HG03442 (cell line): ENCODE measurements around the gene PSAT1.

Source experiments
- ATAC-seq: cut with Tn5 transposase; IDR thresholded peaks from one replicate; pipeline ENCODE4 v1.9.1; 2021; ENCODE audit warnings: mild to moderate bottlenecking, moderate library complexity; ENCODE audit not compliant: unreplicated experiment

PSAT1 gene

DNA sequence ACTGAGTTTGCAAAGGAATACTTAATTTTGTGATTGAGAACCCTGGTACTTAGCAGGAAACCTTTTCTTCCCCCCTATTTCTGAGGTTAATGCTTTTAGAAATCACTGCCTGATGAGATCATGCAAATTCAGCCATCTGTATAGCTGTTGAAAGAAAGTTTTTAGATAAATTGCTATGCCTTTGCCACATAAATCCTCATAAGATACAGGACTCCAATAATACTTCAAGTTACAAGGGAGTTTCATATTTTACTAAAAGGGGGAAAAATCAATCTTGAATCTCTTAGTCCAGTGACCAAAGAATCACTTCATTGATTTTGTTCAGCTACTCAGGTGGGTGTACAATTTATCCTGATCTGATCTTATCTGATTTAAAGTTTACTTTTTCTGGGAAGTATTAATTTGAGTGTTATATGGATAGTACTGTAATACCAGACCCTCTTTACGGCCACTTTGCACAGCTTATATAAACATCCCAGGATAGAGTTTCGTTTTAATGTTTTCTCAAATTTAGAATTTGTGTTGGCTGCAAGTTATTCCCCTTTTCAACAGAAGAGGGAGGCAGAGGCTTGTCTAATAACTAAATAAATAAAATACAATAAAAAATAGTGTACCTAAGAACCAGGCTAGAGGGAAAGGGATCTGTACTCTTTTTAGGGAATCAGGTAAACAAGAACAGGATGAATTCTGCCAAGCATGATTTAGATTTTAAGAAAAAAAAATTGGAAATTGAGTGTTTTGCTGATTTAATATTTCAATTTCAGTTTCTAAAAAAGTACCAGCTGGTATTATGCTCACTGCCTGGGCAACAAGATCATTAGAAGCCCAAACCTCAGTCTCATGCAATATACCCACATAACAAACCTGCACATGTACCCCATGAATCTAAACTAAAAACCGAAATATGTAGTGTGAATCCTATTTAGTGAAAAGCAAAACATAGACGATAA lies 69.1 kb downstream of the PSAT1 start:
- no peak for ATAC-seq

DNA sequence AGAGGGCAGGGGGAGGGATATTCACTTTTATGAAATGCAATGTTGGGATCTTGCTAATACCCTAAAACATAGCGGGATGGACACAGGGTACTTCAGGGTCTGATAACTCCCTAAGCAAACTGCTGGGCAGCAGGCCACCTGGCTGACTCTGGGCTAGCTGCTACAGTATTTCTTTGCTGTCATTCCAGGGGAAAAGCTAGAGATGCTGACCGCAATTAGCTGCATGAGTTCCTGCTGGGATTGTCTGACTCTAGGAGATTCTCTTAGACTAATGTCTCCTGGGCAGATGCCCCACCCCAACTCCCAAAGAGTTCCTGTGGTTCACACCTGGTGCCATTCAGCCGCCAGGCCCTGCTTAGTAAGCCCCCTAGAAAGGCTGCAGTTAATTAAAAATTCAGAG lies 69.9 kb downstream of the PSAT1 start:
- no peak for ATAC-seq

DNA sequence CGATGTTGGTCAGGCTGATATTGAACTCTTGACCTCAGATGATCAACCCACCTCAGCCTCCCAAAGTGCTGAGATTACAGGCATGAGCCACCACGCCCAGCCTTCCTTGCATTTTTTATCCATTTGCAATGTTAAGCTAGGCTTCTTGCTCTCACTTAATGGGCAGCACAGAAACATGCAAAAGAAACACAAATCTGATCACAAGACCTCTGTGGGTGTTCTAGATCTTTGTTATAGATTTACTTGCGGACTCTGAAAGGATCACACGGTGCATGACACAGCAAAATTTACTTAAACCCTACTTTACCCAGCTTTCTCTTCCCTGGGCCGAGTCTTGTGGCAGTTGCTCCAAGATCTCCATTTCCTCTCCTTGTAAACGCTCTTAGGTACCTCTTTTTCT lies 71.3 kb downstream of the PSAT1 start:
- no peak for ATAC-seq

DNA sequence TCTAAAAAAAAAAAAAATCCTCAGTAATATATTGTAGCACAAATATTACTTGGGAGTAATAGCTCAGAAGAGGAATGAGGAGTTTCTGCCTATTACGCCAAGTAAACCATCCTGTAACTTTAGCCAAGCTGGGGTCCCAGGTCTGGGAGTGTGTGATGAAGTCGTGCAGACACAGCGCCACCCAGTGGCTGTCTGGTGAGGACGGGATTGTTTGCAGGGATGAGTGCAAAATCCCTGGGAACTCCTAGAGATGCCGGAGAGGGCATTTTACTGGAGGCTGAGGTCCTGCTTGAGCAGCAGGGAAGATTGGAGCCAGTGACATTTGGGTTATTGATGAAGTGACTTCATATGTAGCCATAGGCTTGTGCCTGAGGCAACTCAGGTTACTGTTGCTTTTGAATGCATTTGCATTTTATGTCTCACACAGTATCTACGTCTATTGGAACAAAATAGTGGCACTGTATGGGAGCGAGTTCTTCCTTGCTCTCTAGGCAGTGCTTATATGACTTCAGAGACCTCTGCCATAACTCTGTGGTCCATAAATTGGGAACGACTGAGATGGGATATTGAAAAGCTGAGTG lies 72.8 kb downstream of the PSAT1 start:
- no peak for ATAC-seq

DNA sequence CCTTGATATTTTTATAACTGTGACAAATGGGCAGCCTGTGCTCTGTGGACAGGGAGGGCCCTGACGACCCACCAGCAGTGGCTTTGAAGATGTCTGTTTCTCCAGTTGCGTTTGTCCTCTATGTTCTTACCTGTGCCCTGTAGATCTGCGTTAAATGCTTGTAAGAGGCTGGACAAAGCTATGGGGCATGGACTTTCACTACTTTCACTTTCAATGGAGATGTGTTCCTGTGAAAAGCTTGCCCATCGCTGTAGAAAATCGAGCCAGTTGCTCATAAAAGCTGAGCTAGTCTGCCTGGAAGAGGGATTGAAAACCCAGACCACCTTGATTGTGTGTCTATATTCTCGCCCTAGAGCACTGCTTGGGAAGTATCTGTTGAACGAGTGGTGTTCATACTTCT lies 74.1 kb downstream of the PSAT1 start:
- no peak for ATAC-seq

DNA sequence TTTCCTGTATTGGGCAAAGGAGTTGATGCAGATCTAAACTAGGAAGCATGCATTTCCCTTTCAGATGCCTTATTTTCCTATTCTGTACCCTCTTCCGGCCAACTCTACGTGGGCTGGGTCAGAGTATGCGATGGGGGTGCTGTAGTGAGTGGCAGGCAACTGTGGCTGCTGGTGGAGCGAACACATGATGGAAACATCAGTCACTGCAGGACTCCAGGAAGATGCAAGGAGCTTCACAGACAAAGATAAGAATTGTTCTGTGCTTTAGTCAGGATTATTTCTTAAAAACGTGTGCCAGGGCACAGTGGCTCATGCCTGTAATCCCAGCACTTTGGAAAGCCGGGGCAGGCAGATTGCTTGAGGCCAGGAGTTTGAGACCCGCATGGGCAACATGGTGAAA lies 75.1 kb downstream of the PSAT1 start:
- no peak for ATAC-seq
